ENCODE data around the gene GTF2IRD1. TPM values are rescaled to one million over a fixed set of nuclear protein-coding genes. Genes with fewer than 3 reads are reported as not detected.
A peak's percentile ranks its signal among the peaks of the same experiment; 100 is the strongest.

The GTF2IRD1 gene
- total and polyA plus RNA-seq, 2 of the 13 experiments (the other 11 are each of a cell fraction or from before 2014, with no cell fraction given) = 16.5 to 26.7 TPM

DNA sequence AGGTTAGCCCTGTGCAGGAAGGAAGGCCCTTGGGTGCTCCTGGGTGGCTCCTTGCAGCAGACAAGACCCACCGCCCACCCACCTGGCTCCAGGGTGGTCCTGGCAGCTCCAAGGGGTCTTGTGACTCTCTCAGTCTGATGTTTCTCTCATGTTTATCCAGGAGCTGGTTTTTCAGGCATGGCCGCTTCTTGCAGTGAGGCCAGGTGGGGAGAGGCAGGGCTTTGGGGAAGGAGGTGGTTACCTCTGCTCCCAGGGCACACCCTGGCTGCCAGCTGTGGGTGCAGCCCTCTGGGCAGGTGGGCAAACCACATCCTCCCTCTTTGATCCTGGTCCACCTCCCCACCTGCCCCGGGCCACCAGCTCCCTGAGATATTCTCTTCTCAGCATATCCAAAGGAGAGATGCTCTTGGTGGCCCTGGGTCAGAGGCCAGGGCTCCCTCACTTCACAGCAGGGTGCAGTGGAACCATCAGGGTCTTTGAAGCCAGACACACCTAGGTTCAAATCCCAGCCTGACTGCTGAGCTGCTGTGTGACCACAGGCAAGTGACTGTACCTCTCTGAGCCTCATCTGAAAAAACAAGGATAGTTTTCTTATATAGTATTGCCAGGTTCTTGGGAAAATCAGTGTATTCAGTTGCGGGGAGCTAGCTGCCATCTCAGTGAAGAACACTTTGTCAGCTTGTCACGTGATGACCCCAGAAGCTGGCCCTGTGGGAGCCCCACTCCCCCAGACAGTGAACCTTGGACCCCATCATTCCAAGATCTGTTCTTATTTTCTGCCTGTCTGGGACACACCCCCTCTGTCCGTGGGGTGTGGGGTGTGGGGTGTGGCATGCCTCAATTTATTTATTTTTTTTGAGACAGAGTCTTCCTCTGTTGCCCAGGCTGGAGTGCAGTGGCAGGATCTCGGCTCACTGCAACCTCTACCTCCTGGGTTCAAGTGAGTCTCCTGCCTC is 11.5 kb downstream of the GTF2IRD1 start:
- no peak for ATAC-seq
- Histone ChIP-seq H4K20me1 (ENCODE audit: insufficient read depth, low read length) (peaks cover 14% of the 10 kb centered on the region), H2AFZ (ENCODE audit: low read length) (no peak overlapping the region), H3K4me2 (ENCODE audit: low read depth, low read length) (no peak overlapping the region), H3K4me1 (ENCODE audit: insufficient read depth, low read length) (peaks cover 8% of the 10 kb centered on the region; the same call in 1 of the 2 replicates), H3K27me3 (ENCODE audit: control insufficient read depth in 1 of 2, insufficient read depth in 2 of 2, low read length in 2 of 2) (no peaks in the 10 kb centered on the region), H3K9ac (ENCODE audit: insufficient read depth, low read depth, low read length) (no peak overlapping the region), H3K9me3 (ENCODE audit: low read length) (no peaks in the 10 kb centered on the region), H3K27ac (ENCODE audit: extremely low read length, insufficient read depth, low read length) (no peak overlapping the region), H3K4me3 (replicated peaks in 1 of 3; ENCODE audit: insufficient read depth in 1 of 3, low read depth in 2 of 3, low read length in 3 of 3) (no peak overlapping the region), H3K79me2 (ENCODE audit: insufficient read depth, low read length) (peaks cover 44% of the 10 kb centered on the region), H3K36me3 (replicated peaks in 1 of 2; ENCODE audit: control insufficient read depth in 1 of 2, insufficient read depth in 2 of 2, low read length in 2 of 2) (peaks cover 2 to 23% of the 10 kb centered on the region in 2 experiments; a peak in 3 of 5 replicates)
- intact Hi-C loops (cut with micrococcal nuclease; ENCODE audit: unreplicated experiment) = no loop called here
- 92% methylated on average over 4 of the region's 7 CpGs for WGBS (ENCODE audit: low lambda C conversion rate)
- TF ChIP-seq NCOA2 (CRISPR knock-in tag; IDR thresholded peaks at IDR 0.05) (no peak), MIXL1 (CRISPR knock-in tag; IDR thresholded peaks at IDR 0.05) (no peak), ZNF768 (CRISPR knock-in tag; IDR thresholded peaks at IDR 0.05) (peak; percentile 96)
- no TSS peak for BruUV-seq (replicated peaks)
- no peak for DNase-seq (ENCODE audit: low spot score)
- in situ Hi-C loops (cut with HindIII; ENCODE audit: extremely low pct_ligation_motif_present, low pct_unique_long_range_greater_than_20kb) = no loop called here
- ChIA-PET POLR2A (no interaction called here), CTCF (ENCODE audit: low intra/inter-chr PET ratio, low total read pairs) (no interaction called here)
- FAIRE-seq = no peak

DNA sequence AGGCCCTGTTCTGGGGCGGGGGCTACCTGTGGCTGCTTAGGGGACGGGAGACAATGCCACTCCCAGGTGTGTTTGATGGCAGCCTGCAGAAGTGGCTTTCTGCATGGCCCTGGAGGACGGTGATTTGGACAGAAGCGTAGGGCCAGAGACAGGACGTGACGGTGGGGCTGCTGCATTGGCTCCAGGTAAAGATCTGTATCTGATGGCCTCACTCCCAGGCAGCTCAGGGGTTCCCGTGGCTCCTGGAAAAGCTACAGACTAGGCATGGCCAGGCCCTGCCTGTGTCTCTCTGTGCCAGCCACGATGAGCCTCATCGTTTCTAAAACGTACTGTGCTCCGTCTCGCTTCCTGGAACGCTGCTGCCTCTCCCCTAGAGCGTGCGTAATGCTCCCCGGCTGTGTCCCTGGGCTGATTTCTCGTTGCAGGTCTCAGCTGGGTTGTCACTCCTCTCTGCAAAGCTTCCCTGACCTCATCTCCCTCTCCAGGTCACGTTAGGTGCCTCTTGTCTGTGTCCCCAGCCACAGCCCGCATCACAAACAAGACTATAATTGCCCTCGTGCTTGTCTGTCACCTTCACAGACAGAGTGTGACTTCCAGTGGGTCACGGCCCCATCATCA is 12.6 kb downstream of the GTF2IRD1 start:
- Histone ChIP-seq H3K4me2 (ENCODE audit: low read depth, low read length) (no peak overlapping the region), H3K27ac (ENCODE audit: extremely low read length, insufficient read depth, low read length) (no peak overlapping the region), H3K4me3 (replicated peaks in 1 of 3; ENCODE audit: insufficient read depth in 1 of 3, low read depth in 2 of 3, low read length in 3 of 3) (no peak overlapping the region), H2AFZ (ENCODE audit: low read length) (no peak overlapping the region), H3K36me3 (replicated peaks in 1 of 2; ENCODE audit: control insufficient read depth in 1 of 2, insufficient read depth in 2 of 2, low read length in 2 of 2) (peaks cover 2 to 19% of the 10 kb centered on the region in 2 experiments; a peak in 3 of 5 replicates), H3K79me2 (ENCODE audit: insufficient read depth, low read length) (peaks cover 37% of the 10 kb centered on the region), H4K20me1 (ENCODE audit: insufficient read depth, low read length) (peaks cover 14% of the 10 kb centered on the region), H3K9ac (ENCODE audit: insufficient read depth, low read depth, low read length) (no peak overlapping the region), H3K9me3 (ENCODE audit: low read length) (no peaks in the 10 kb centered on the region), H3K27me3 (ENCODE audit: control insufficient read depth in 1 of 2, insufficient read depth in 2 of 2, low read length in 2 of 2) (no peaks in the 10 kb centered on the region), H3K4me1 (ENCODE audit: insufficient read depth, low read length) (peaks cover 8% of the 10 kb centered on the region; the same call in 1 of the 2 replicates)
- 85% methylated on average over 20 of the region's 21 CpGs for WGBS (ENCODE audit: low lambda C conversion rate)
- intact Hi-C loops (cut with micrococcal nuclease; ENCODE audit: unreplicated experiment) = no loop called here
- in situ Hi-C loops (cut with HindIII; ENCODE audit: extremely low pct_ligation_motif_present, low pct_unique_long_range_greater_than_20kb) = no loop called here
- ChIA-PET CTCF (ENCODE audit: low intra/inter-chr PET ratio, low total read pairs) (no interaction called here), POLR2A (no interaction called here)
- peak; percentile 21 for ATAC-seq
- no peak for FAIRE-seq
- BruUV-seq (replicated peaks) = no TSS peak
- no peak for DNase-seq (ENCODE audit: low spot score)
- TF ChIP-seq ZNF75D (CRISPR knock-in tag; IDR thresholded peaks at IDR 0.05; ENCODE audit: borderline replicate concordance) = no peak
- TF ChIP-seq MAFG (CRISPR knock-in tag; IDR thresholded peaks at IDR 0.05) = no peak
- no peak for TF ChIP-seq ZNF317 (CRISPR knock-in tag; IDR thresholded peaks at IDR 0.05)
- TF ChIP-seq, protein P1, sequence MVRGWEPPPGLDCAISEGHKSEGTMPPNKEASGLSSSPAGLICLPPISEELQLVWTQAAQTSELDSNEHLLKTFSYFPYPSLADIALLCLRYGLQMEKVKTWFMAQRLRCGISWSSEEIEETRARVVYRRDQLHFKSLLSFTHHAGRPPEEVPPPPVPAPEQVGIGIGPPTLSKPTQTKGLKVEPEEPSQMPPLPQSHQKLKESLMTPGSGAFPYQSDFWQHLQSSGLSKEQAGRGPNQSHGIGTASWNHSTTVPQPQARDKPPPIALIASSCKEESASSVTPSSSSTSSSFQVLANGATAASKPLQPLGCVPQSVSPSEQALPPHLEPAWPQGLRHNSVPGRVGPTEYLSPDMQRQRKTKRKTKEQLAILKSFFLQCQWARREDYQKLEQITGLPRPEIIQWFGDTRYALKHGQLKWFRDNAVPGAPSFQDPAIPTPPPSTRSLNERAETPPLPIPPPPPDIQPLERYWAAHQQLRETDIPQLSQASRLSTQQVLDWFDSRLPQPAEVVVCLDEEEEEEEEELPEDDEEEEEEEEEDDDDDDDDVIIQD (CRISPR knock-in tag; IDR thresholded peaks at IDR 0.05; ENCODE audit: low read depth) = no peak
- no peak for TF ChIP-seq CREBL2 (CRISPR knock-in tag; IDR thresholded peaks at IDR 0.05; ENCODE audit: borderline replicate concordance)
- TF ChIP-seq ZNF121 (CRISPR knock-in tag; IDR thresholded peaks at IDR 0.05) = no peak
- TF ChIP-seq ZNF362 (CRISPR knock-in tag; IDR thresholded peaks at IDR 0.05; ENCODE audit: borderline replicate concordance) = no peak
- TF ChIP-seq TOPORS (CRISPR knock-in tag; IDR thresholded peaks at IDR 0.05) = no peak
- TF ChIP-seq ZFP37 (CRISPR knock-in tag; IDR thresholded peaks at IDR 0.05; ENCODE audit: borderline replicate concordance) = no peak
- TF ChIP-seq ETS1 (CRISPR knock-in tag; IDR thresholded peaks at IDR 0.05) = no peak
